ENCODE measurements around the gene VWA3A. TPM values are rescaled to one million over a fixed set of nuclear protein-coding genes. Genes with fewer than 3 reads are reported as not detected.

VWA3A gene
- total RNA-seq, 1 donor from 2014 or later: 2.6 TPM

- DNase-seq (no peak), ATAC-seq (no peak)
- Histone ChIP-seq H3K9me3 (no peaks in the 10 kb centered on the region), H3K36me3 (no peaks in the 10 kb centered on the region), H3K27ac (no peak overlapping the region), H3K4me1 (no peaks in the 10 kb centered on the region), H3K4me3 (no peak overlapping the region), H3K27me3 (no peaks in the 10 kb centered on the region)
- no peak for TF ChIP-seq CTCF (IDR thresholded peaks at IDR 0.05)
- intact Hi-C loops (cut with DNase I): no loop called here
Observed at GRCh38 chr16:22071331-22071910, 20.9 kb upstream of the VWA3A start.

- no peak for DNase-seq
- no peaks in the 10 kb centered on the region for H3K36me3 ChIP-seq
- TF ChIP-seq CTCF (IDR thresholded peaks at IDR 0.05): no peak
- H3K27ac ChIP-seq: no peak overlapping the region
- intact Hi-C loops (cut with DNase I): no loop called here
- no peak overlapping the region for H3K4me3 ChIP-seq
- no peak for ATAC-seq
- no peaks in the 10 kb centered on the region for H3K27me3 ChIP-seq
- H3K4me1 ChIP-seq: no peaks in the 10 kb centered on the region
- no peaks in the 10 kb centered on the region for H3K9me3 ChIP-seq
Observed at GRCh38 chr16:22073350-22073749, 19.0 kb upstream of the VWA3A start.

GRCh38 chr16:22075043-22075757, 17.1 kb upstream of the VWA3A start:
- no peaks in the 10 kb centered on the region for H3K36me3 ChIP-seq
- intact Hi-C loops (cut with DNase I): loop anchor here (5.0 kb wide), 1 partner anchor 73 kb away; the partner anchor contains the start of gene PDZD9
- DNase-seq (no peak), ATAC-seq (no peak)
- no peak overlapping the region for H3K4me3 ChIP-seq
- no peak overlapping the region for H3K27ac ChIP-seq
- no peaks in the 10 kb centered on the region for H3K4me1 ChIP-seq
- H3K9me3 ChIP-seq: no peaks in the 10 kb centered on the region
- H3K27me3 ChIP-seq: no peaks in the 10 kb centered on the region
- no peak for TF ChIP-seq CTCF (IDR thresholded peaks at IDR 0.05)

- no peak for DNase-seq
- intact Hi-C loops (cut with DNase I): loop anchor here (5.0 kb wide), 1 partner anchor 73 kb away; the partner anchor contains the start of gene PDZD9
- H3K27ac ChIP-seq: no peak overlapping the region
- no peaks in the 10 kb centered on the region for H3K36me3 ChIP-seq
- no peaks in the 10 kb centered on the region for H3K4me1 ChIP-seq
- no peak overlapping the region for H3K4me3 ChIP-seq
- no peaks in the 10 kb centered on the region for H3K27me3 ChIP-seq
- no peak for ATAC-seq
- TF ChIP-seq CTCF (IDR thresholded peaks at IDR 0.05): no peak
- no peaks in the 10 kb centered on the region for H3K9me3 ChIP-seq
Observed at GRCh38 chr16:22075776-22076175, 16.6 kb upstream of the VWA3A start.

GRCh38 chr16:22077700-22078313, 14.5 kb upstream of the VWA3A start:
- intact Hi-C loops (cut with DNase I): loop anchor here (5.0 kb wide), 1 partner anchor 76 kb away; the partner anchor contains the start of gene PDZD9
- ATAC-seq (peak; percentile 90), DNase-seq (no peak)

More at GRCh38 chr16:22077700-22078313, 14.5 kb upstream of the VWA3A start:
- no peak overlapping the region for H3K4me3 ChIP-seq
- no peaks in the 10 kb centered on the region for H3K36me3 ChIP-seq
- no peaks in the 10 kb centered on the region for H3K27me3 ChIP-seq
- TF ChIP-seq CTCF (IDR thresholded peaks at IDR 0.05): peak; percentile 80
- no peaks in the 10 kb centered on the region for H3K4me1 ChIP-seq
- no peak overlapping the region for H3K27ac ChIP-seq
- no peaks in the 10 kb centered on the region for H3K9me3 ChIP-seq
